ENCODE measurements around the gene RIPPLY3. TPM values are rescaled to one million over a fixed set of nuclear protein-coding genes. Genes with fewer than 3 reads are reported as not detected.

RIPPLY3 gene
- total and polyA plus RNA-seq, 2 donors (not counting 1 experiment from before 2014, with no cell fraction given) = not detected

- no peaks in the 10 kb centered on the region for H3K9me3 ChIP-seq (ENCODE audit: control extremely low read depth in 1 of 3, control insufficient read depth in 2 of 3, insufficient read depth in 1 of 3, low read length in 2 of 3)
- H3K4me1 Mint-ChIP-seq = peaks cover 15% of the 10 kb centered on the region
- ChIA-PET CTCF (interaction anchor here (1.8 to 3.8 kb wide), 3 partner anchors 10 to 43 kb away, joined by 9 to 23 read pairs (median 10); no protein-coding TSS in a partner anchor), POLR2A (interaction anchor here (1.3 to 2.1 kb wide), 3 partner anchors 23 to 597 kb away, joined by 5 to 14 read pairs (median 6); partner anchors contain the start of gene DYRK1A)
- H3K27me3 Mint-ChIP-seq = no peaks in the 10 kb centered on the region
- H3K4me3 Mint-ChIP-seq = peak overlapping the region; percentile 77
- H3K36me3 ChIP-seq (replicated peaks in 1 of 2; ENCODE audit: control extremely low read depth in 1 of 2, control insufficient read depth in 1 of 2, extremely low read depth in 1 of 2, insufficient read depth in 2 of 2, low read length in 1 of 2) = no peaks in the 10 kb centered on the region
- H3K4me2 ChIP-seq (replicated peaks; ENCODE audit: low read depth, low read length, poor library complexity, severe bottlenecking) = peak overlapping the region; percentile 96
- DNase-seq = peak; percentile 26
- no peaks in the 10 kb centered on the region for H3K9me3 Mint-ChIP-seq (ENCODE audit: insufficient read depth)
- H3K27me3 ChIP-seq (replicated peaks in 1 of 4; ENCODE audit: control extremely low read depth in 1 of 4, control insufficient read depth in 3 of 4, insufficient read depth in 4 of 4, low read length in 3 of 4) = no peaks in the 10 kb centered on the region
- TF ChIP-seq EZH2 (IDR thresholded peaks at IDR 0.05; ENCODE audit: borderline replicate concordance, insufficient read depth, low read depth, low read length, poor library complexity, severe bottlenecking) (no peak), CTCF (IDR thresholded peaks at IDR 0.05) (no peak)
- H3K4me3 ChIP-seq (ENCODE audit: control extremely low read depth in 1 of 5, extremely low read depth in 1 of 5, insufficient read depth in 1 of 5, low read depth in 2 of 5, low read length in 4 of 5) = peak overlapping the region in 4 of 5 experiments; percentile 38 to 73 (median 52)
- WGBS (ENCODE audit: insufficient coverage) = 2% methylated on average over 16 of the region's 34 CpGs
- peaks cover 13 to 16% of the 10 kb centered on the region in 2 donors for H3K4me1 ChIP-seq (ENCODE audit: control insufficient read depth in 2 of 2, insufficient read depth in 2 of 2, low read length in 2 of 2)
- H3K27ac Mint-ChIP-seq = peak overlapping the region; percentile 85
- H4K20me1 ChIP-seq (ENCODE audit: control insufficient read depth, insufficient read depth, low read length, poor library complexity, severe bottlenecking) = no peaks in the 10 kb centered on the region
- H3K27ac ChIP-seq (ENCODE audit: low read length in 2 of 2) = peak overlapping the region; percentile 39 to 77
- no peaks in the 10 kb centered on the region for H3K79me2 ChIP-seq (ENCODE audit: control insufficient read depth, insufficient read depth, low read length)
- ATAC-seq (ENCODE audit: low read depth) = no peak
- peak overlapping the region; percentile 68 for H3K9ac ChIP-seq (ENCODE audit: low read length)
- intact Hi-C loops (cut with micrococcal nuclease) = loop anchor here (1.0 to 5.0 kb wide), 5 partner anchors 10 to 595 kb away; partner anchors contain the start of genes PIGP, TTC3 and VPS26C
- peak overlapping the region; percentile 80 for H2AFZ ChIP-seq (ENCODE audit: insufficient read depth, low read depth, low read length, poor library complexity, severe bottlenecking)
These were observed 39.4 kb upstream of the RIPPLY3 start for GRCh38 chr21:36966821-36967768.
